H9 (cell line): ENCODE data around the gene MCM7. TPM values are rescaled to one million over a fixed set of nuclear protein-coding genes. Genes with fewer than 3 reads are reported as not detected.

Source experiments
- DNase-seq: peaks from one replicate; pipeline ENCODE4 v3.0.0-alpha.2; 2017
- H2AFZ ChIP-seq: one replicate; pipeline ENCODE4 v1.6.1; 2013; ENCODE audit warnings: mild to moderate bottlenecking, low read length, control low read depth, moderate library complexity
- H2AK5ac ChIP-seq: 2 replicates; pipeline ENCODE4 v1.6.1; 2013; ENCODE audit warnings: low read length, control low read depth, mixed read lengths; ENCODE audit not compliant: insufficient read length
- H2BK120ac ChIP-seq: one replicate; pipeline ENCODE4 v1.6.1; 2013; ENCODE audit warnings: low read depth, mild to moderate bottlenecking, low read length, control low read depth, inconsistent platforms; ENCODE audit not compliant: poor library complexity, severe bottlenecking
- H2BK12ac ChIP-seq: 2 replicates; pipeline ENCODE4 v1.6.1; 2013; ENCODE audit warnings: low read length, control low read depth, mixed read lengths, low read depth; ENCODE audit not compliant: insufficient read length
- H2BK15ac ChIP-seq: 2 replicates; pipeline ENCODE4 v1.6.1; 2013; ENCODE audit warnings: low read depth, low read length, control low read depth
- H2BK20ac ChIP-seq: one replicate; pipeline ENCODE4 v1.6.1; 2013; ENCODE audit warnings: low read depth, mild to moderate bottlenecking, low read length, control low read depth, inconsistent platforms; ENCODE audit not compliant: poor library complexity, severe bottlenecking
- H2BK5ac ChIP-seq: 2 replicates; pipeline ENCODE4 v1.6.1; 2013; ENCODE audit warnings: low read length, control low read depth, mixed read lengths; ENCODE audit not compliant: insufficient read length
- H3K14ac ChIP-seq: 2 replicates; pipeline ENCODE4 v1.6.1; 2013; ENCODE audit warnings: low read length, control low read depth; ENCODE audit not compliant: insufficient read depth
- H3K18ac ChIP-seq: 2 replicates; pipeline ENCODE4 v1.6.1; 2013; ENCODE audit warnings: low read depth, mild to moderate bottlenecking, mixed read lengths, low read length, control low read depth; ENCODE audit not compliant: insufficient read length
- H3K23ac ChIP-seq: 2 replicates; pipeline ENCODE4 v1.6.1; 2013; ENCODE audit warnings: low read length, control low read depth, mixed read lengths, low read depth; ENCODE audit not compliant: insufficient read length
- H3K23me2 ChIP-seq: 2 replicates; pipeline ENCODE4 v1.6.1; 2013; ENCODE audit warnings: low read depth, mild to moderate bottlenecking, mixed read lengths, low read length, control low read depth; ENCODE audit not compliant: insufficient read length, poor library complexity, severe bottlenecking
- H3K27ac ChIP-seq: 2 replicates; pipeline ENCODE4 v1.5.1; 2013; ENCODE audit warnings: low read length, control low read depth, mixed read lengths, low read depth; ENCODE audit not compliant: insufficient read length
- H3K27me3 ChIP-seq: 2 replicates; pipeline ENCODE4 v1.6.1; 2013; ENCODE audit warnings: low read length, control low read depth, inconsistent platforms; ENCODE audit not compliant: insufficient read depth
- H3K4ac ChIP-seq: 2 replicates; pipeline ENCODE4 v1.6.1; 2013; ENCODE audit warnings: low read depth, mild to moderate bottlenecking, control low read depth, inconsistent platforms, low read length, moderate library complexity
- H3K4me1 ChIP-seq: 2 replicates; pipeline ENCODE4 v1.6.1; 2013; ENCODE audit warnings: low read length, control low read depth, inconsistent platforms; ENCODE audit not compliant: insufficient read depth
- H3K4me2 ChIP-seq: 2 replicates; pipeline ENCODE4 v1.6.1; 2013; ENCODE audit warnings: low read length, control low read depth, mixed read lengths; ENCODE audit not compliant: insufficient read length, insufficient read depth
- H3K56ac ChIP-seq: 2 replicates; pipeline ENCODE4 v1.6.1; 2013; ENCODE audit warnings: low read depth, mild to moderate bottlenecking, mixed read lengths, low read length, control low read depth; ENCODE audit not compliant: insufficient read length
- H3K79me1 ChIP-seq: 2 replicates; pipeline ENCODE4 v1.6.1; 2013; ENCODE audit warnings: low read depth, mild to moderate bottlenecking, moderate library complexity, low read length, control low read depth, inconsistent platforms; ENCODE audit not compliant: insufficient read depth, poor library complexity, severe bottlenecking
- H3K79me2 ChIP-seq: 2 replicates; pipeline ENCODE4 v1.6.1; 2013; ENCODE audit warnings: low read length, control low read depth, inconsistent platforms; ENCODE audit not compliant: insufficient read depth
- H3K9ac ChIP-seq: 2 replicates; pipeline ENCODE4 v1.6.1; 2013; ENCODE audit warnings: low read length, control low read depth, mixed read lengths; ENCODE audit not compliant: insufficient read length; ENCODE audit errors: extremely low read depth
- H3K9me3 ChIP-seq: one replicate; pipeline ENCODE4 v1.6.1; 2013; ENCODE audit warnings: low read depth, low read length, inconsistent platforms; ENCODE audit not compliant: control insufficient read depth
- H3T11ph ChIP-seq: one replicate; pipeline ENCODE4 v1.6.1; 2013; ENCODE audit warnings: mild to moderate bottlenecking, low read length, control low read depth, inconsistent platforms
- H4K20me1 ChIP-seq: one replicate; pipeline ENCODE4 v1.6.1; 2013; ENCODE audit not compliant: control insufficient read depth, insufficient read length, insufficient read depth
- H4K5ac ChIP-seq: 2 replicates; pipeline ENCODE4 v1.6.1; 2013; ENCODE audit warnings: low read depth, mild to moderate bottlenecking, mixed read lengths, low read length, control low read depth; ENCODE audit not compliant: insufficient read length
- H4K8ac ChIP-seq: replicated peaks from 2 replicates; pipeline ENCODE4 v1.6.1; 2013; ENCODE audit warnings: low read length, control low read depth, mixed read lengths, low read depth; ENCODE audit not compliant: insufficient read length
- H4K91ac ChIP-seq: 2 replicates; pipeline ENCODE4 v1.6.1; 2013; ENCODE audit warnings: low read depth, mild to moderate bottlenecking, moderate library complexity, mixed read lengths, low read length, control low read depth; ENCODE audit not compliant: insufficient read length
- H3K27ac Mint-ChIP-seq, 3 experiments: 2 replicates in 2 of 3; 3 replicates in 1 of 3; pipeline ENCODE4 v1.8.0; 2020 to 2021; ENCODE audit warnings: mixed read lengths in 3 of 3, mild to moderate bottlenecking in 1 of 3, moderate library complexity in 1 of 3
- H3K27me3 Mint-ChIP-seq: 2 replicates; pipeline ENCODE4 v1.8.0; 2021; ENCODE audit warnings: low read depth, mild to moderate bottlenecking, moderate library complexity, mixed read lengths
- H3K36me3 Mint-ChIP-seq, 3 experiments: 2 replicates in 2 of 3; 3 replicates in 1 of 3; pipeline ENCODE4 v1.8.0; 2020 to 2021; ENCODE audit warnings: low read depth in 3 of 3, mixed read lengths in 3 of 3; ENCODE audit not compliant: insufficient read depth in 1 of 3
- H3K4me1 Mint-ChIP-seq, 2 experiments: 2 replicates each; pipeline ENCODE4 v1.8.0; 2020; ENCODE audit warnings: mixed read lengths in 2 of 2
- H3K4me3 Mint-ChIP-seq, 2 experiments: 2 replicates in 1 of 2; 3 replicates in 1 of 2; pipeline ENCODE4 v1.8.0; 2020 to 2021; ENCODE audit warnings: mild to moderate bottlenecking in 2 of 2, mixed read lengths in 2 of 2, moderate library complexity in 1 of 2
- H3K9me3 Mint-ChIP-seq, 2 experiments: 2 replicates in 1 of 2; 3 replicates in 1 of 2; pipeline ENCODE4 v1.8.0; 2020; ENCODE audit warnings: mild to moderate bottlenecking in 2 of 2, mixed read lengths in 2 of 2, moderate library complexity in 1 of 2
- CTCF ChIP-seq: fragments of 200-600 bp; sonication (generic); conservative IDR thresholded peaks from 3 replicates; pipeline ENCODE4 v1.8.0; 2021; ENCODE audit warnings: antibody characterized with exemption, mild to moderate bottlenecking
- WGBS: extraction: QIAGEN DNeasy Blood & Tissue Kit; methylation state at CpG from one replicate; pipeline ENCODE4 v1.1.7; 2013; ENCODE audit warnings: missing lambda C conversion rate, low lambda C conversion rate, mixed read lengths; ENCODE audit not compliant: insufficient read length; ENCODE audit errors: extremely low coverage; 5-methylcytosine and 5-hydroxymethylcytosine counted together
- total RNA-seq: library from RNA; stranded (reverse); gene quantifications from 2 replicates; pipeline ENCODE4 v1.2.1, GENCODE V29; 2021

Gene MCM7
- total RNA-seq, 1 experiment from 2014 or later: 390 TPM

GRCh38 chr7:100080907-100081534 lies 20.2 kb downstream of the MCM7 start:
- H2AFZ ChIP-seq: no peak overlapping the region

More at GRCh38 chr7:100080907-100081534, 20.2 kb downstream of the MCM7 start:
- Histone ChIP-seq H3K4ac (no peak overlapping the region; the same call in 1 of the 2 replicates), H3K27me3 (no peaks in the 10 kb centered on the region), H3K4me2 (peak overlapping the region; percentile 97), H3T11ph (peak overlapping the region; percentile 25), H3K4me1 (peaks cover 3% of the 10 kb centered on the region; the same call in 1 of the 2 replicates), H3K79me1 (no peaks in the 10 kb centered on the region), H3K23me2 (peaks cover 6% of the 10 kb centered on the region), H2BK5ac (no peak overlapping the region), H3K9ac (peak overlapping the region; percentile 98), H3K23ac (no peak overlapping the region), H3K27ac (no peak overlapping the region), H3K18ac (peak overlapping the region; percentile 78), H2AK5ac (no peak overlapping the region), H4K5ac (peak overlapping the region; percentile 43), H3K14ac (peak overlapping the region; percentile 86), H3K56ac (no peak overlapping the region), H3K79me2 (peaks cover 32% of the 10 kb centered on the region), H2BK15ac (no peak overlapping the region), H2BK12ac (no peak overlapping the region), H4K91ac (peak overlapping the region; percentile 94), H2BK20ac (no peak overlapping the region), H4K8ac (no peak overlapping the region), H3K9me3 (no peaks in the 10 kb centered on the region), H4K20me1 (no peaks in the 10 kb centered on the region), H2BK120ac (peak overlapping the region; percentile 86)
- WGBS: no CpG with 5 or more reads among the region's 34 CpGs
- TF ChIP-seq CTCF: no peak
- Mint-ChIP-seq H3K36me3 (peaks cover 46 to 48% (median 47%) of the 10 kb centered on the region in 3 experiments), H3K4me3 (peak overlapping the region; percentile 91 to 98), H3K27ac (peak overlapping the region; percentile 60 to 98 (median 93); a peak in 6 of 7 replicates), H3K27me3 (no peaks in the 10 kb centered on the region; the same call in 1 of the 2 replicates), H3K9me3 (peaks cover 10 to 37% of the 10 kb centered on the region in 2 experiments), H3K4me1 (peaks cover 12 to 27% of the 10 kb centered on the region in 2 experiments)
- DNase-seq: no peak
